Measurements from ENCODE around the gene KCNC1. TPM values are rescaled to one million over a fixed set of nuclear protein-coding genes. Genes with fewer than 3 reads are reported as not detected.

Gene KCNC1
- total and polyA plus RNA-seq, 2 of the 13 experiments (the other 11 are each of a cell fraction or from before 2014, with no cell fraction given), result 0.01 to 0.04 TPM

GRCh38 chr11:17769218-17769617 is 34.6 kb downstream of the KCNC1 start:
- Histone ChIP-seq H3K4me1 (ENCODE audit: insufficient read depth, low read length) (peaks cover 38% of the 10 kb centered on the region), H3K27ac (ENCODE audit: extremely low read length, insufficient read depth, low read length) (no peak overlapping the region), H4K20me1 (ENCODE audit: insufficient read depth, low read length) (no peaks in the 10 kb centered on the region), H3K9me3 (ENCODE audit: low read length) (no peaks in the 10 kb centered on the region), H3K4me3 (replicated peaks in 1 of 3; ENCODE audit: insufficient read depth in 1 of 3, low read depth in 2 of 3, low read length in 3 of 3) (no peak overlapping the region), H3K9ac (ENCODE audit: insufficient read depth, low read depth, low read length) (no peak overlapping the region), H3K27me3 (ENCODE audit: control insufficient read depth in 1 of 2, insufficient read depth in 2 of 2, low read length in 2 of 2) (peaks cover 0 to 4% of the 10 kb centered on the region in 2 experiments; a peak in 2 of 5 replicates), H3K79me2 (ENCODE audit: insufficient read depth, low read length) (no peaks in the 10 kb centered on the region), H2AFZ (ENCODE audit: low read length) (no peak overlapping the region), H3K4me2 (ENCODE audit: low read depth, low read length) (no peak overlapping the region), H3K36me3 (replicated peaks in 1 of 2; ENCODE audit: control insufficient read depth in 1 of 2, insufficient read depth in 2 of 2, low read length in 2 of 2) (no peaks in the 10 kb centered on the region)
- no peak for ATAC-seq
- no peak for FAIRE-seq
- intact Hi-C loops (cut with micrococcal nuclease; ENCODE audit: unreplicated experiment) (loop anchor here (10.0 kb wide), 1 partner anchor 336 kb away; the partner anchor contains the start of gene SAAL1), in situ Hi-C loops (cut with HindIII; ENCODE audit: extremely low pct_ligation_motif_present, low pct_unique_long_range_greater_than_20kb) (no loop called here)
- DNase-seq (ENCODE audit: low spot score), result no peak
- WGBS (ENCODE audit: low lambda C conversion rate), result 97% methylated on average over 1 of the region's 1 CpG
- no TSS peak for BruUV-seq (replicated peaks)
- TF ChIP-seq ZNF572 (CRISPR knock-in tag; IDR thresholded peaks at IDR 0.05) (no peak), CCDC6 (CRISPR knock-in tag; IDR thresholded peaks at IDR 0.05) (no peak), FIP1L1 (IDR thresholded peaks at IDR 0.05; ENCODE audit: borderline replicate concordance, insufficient read depth, low read depth, low read length) (no peak), MLX (CRISPR knock-in tag; IDR thresholded peaks at IDR 0.05) (no peak), ZBTB43 (CRISPR knock-in tag; conservative IDR thresholded peaks at IDR 0.05) (no peak), RFX5 (IDR thresholded peaks at IDR 0.05; ENCODE audit: low read depth, low read length) (no peak), HHEX (CRISPR knock-in tag; IDR thresholded peaks at IDR 0.05) (no peak), KDM2A (CRISPR knock-in tag; IDR thresholded peaks at IDR 0.05; ENCODE audit: borderline replicate concordance, low read depth) (no peak), USF2 (IDR thresholded peaks at IDR 0.05; ENCODE audit: low read depth, low read length) (no peak), USF2 (CRISPR knock-in tag; IDR thresholded peaks at IDR 0.05; ENCODE audit: borderline replicate concordance) (no peak), ZBTB1 (CRISPR knock-in tag; IDR thresholded peaks at IDR 0.05; ENCODE audit: borderline replicate concordance) (no peak), ZNF720 (CRISPR knock-in tag; IDR thresholded peaks at IDR 0.05) (no peak), SOX5 (CRISPR knock-in tag; IDR thresholded peaks at IDR 0.05; ENCODE audit: borderline replicate concordance) (no peak), NFE2 (CRISPR knock-in tag; IDR thresholded peaks at IDR 0.05) (no peak), NFIC (IDR thresholded peaks at IDR 0.05; ENCODE audit: low read length) (no peak), SP1 (IDR thresholded peaks at IDR 0.05) (no peak), SP1 (CRISPR knock-in tag; IDR thresholded peaks at IDR 0.05) (no peak), RNF219 (CRISPR knock-in tag; IDR thresholded peaks at IDR 0.05) (no peak), CAMTA2 (CRISPR knock-in tag; IDR thresholded peaks at IDR 0.05; ENCODE audit: borderline replicate concordance) (no peak)
- ChIA-PET POLR2A (no interaction called here), CTCF (ENCODE audit: low intra/inter-chr PET ratio, low total read pairs) (interaction anchor here (0.8 kb wide), 1 partner anchor 39 kb away, joined by 3 read pairs; no protein-coding TSS in a partner anchor)

All from HepG2 (cell line).